ENCODE measurements around the gene ITGB2.

Gene ITGB2

GRCh38 chr21:44862869-44863685 is 57.6 kb downstream of the ITGB2 start:
- TF ChIP-seq REST (IDR thresholded peaks at IDR 0.05; ENCODE audit: insufficient read depth in 1 of 2, low read depth in 2 of 2, low read length in 2 of 2) = no peak
- no peak for TF ChIP-seq SIN3A (IDR thresholded peaks at IDR 0.05; ENCODE audit: borderline replicate concordance, insufficient read depth, low read length)
- no peak for TF ChIP-seq TAF1 (IDR thresholded peaks at IDR 0.05; ENCODE audit: borderline replicate concordance, insufficient read depth, low read length)
- TF ChIP-seq POLR2AphosphoS5 (IDR thresholded peaks at IDR 0.05; ENCODE audit: low read depth, low read length) = no peak
- TF ChIP-seq FOXP2 (optimal IDR thresholded peaks at IDR 0.05; ENCODE audit: borderline replicate concordance, extremely low read depth, extremely low read length, insufficient read depth) = no peak

GRCh38 chr21:44858791-44859190 is 61.9 kb downstream of the ITGB2 start:
- TF ChIP-seq FOXP2 (optimal IDR thresholded peaks at IDR 0.05; ENCODE audit: borderline replicate concordance, extremely low read depth, extremely low read length, insufficient read depth) = no peak
- no peak for TF ChIP-seq SIN3A (IDR thresholded peaks at IDR 0.05; ENCODE audit: borderline replicate concordance, insufficient read depth, low read length)
- no peak for TF ChIP-seq REST (IDR thresholded peaks at IDR 0.05; ENCODE audit: insufficient read depth in 1 of 2, low read depth in 2 of 2, low read length in 2 of 2)
- TF ChIP-seq POLR2AphosphoS5 (IDR thresholded peaks at IDR 0.05; ENCODE audit: low read depth, low read length) = no peak
- no peak for TF ChIP-seq TAF1 (IDR thresholded peaks at IDR 0.05; ENCODE audit: borderline replicate concordance, insufficient read depth, low read length)

GRCh38 chr21:44858291-44858690 is 62.4 kb downstream of the ITGB2 start:
- no peak for TF ChIP-seq SIN3A (IDR thresholded peaks at IDR 0.05; ENCODE audit: borderline replicate concordance, insufficient read depth, low read length)
- no peak for TF ChIP-seq POLR2AphosphoS5 (IDR thresholded peaks at IDR 0.05; ENCODE audit: low read depth, low read length)
- no peak for TF ChIP-seq TAF1 (IDR thresholded peaks at IDR 0.05; ENCODE audit: borderline replicate concordance, insufficient read depth, low read length)
- TF ChIP-seq REST (IDR thresholded peaks at IDR 0.05; ENCODE audit: insufficient read depth in 1 of 2, low read depth in 2 of 2, low read length in 2 of 2) = no peak
- TF ChIP-seq FOXP2 (optimal IDR thresholded peaks at IDR 0.05; ENCODE audit: borderline replicate concordance, extremely low read depth, extremely low read length, insufficient read depth) = no peak

GRCh38 chr21:44857127-44857892 is 63.4 kb downstream of the ITGB2 start:
- TF ChIP-seq REST (IDR thresholded peaks at IDR 0.05; ENCODE audit: insufficient read depth in 1 of 2, low read depth in 2 of 2, low read length in 2 of 2) = no peak
- no peak for TF ChIP-seq POLR2AphosphoS5 (IDR thresholded peaks at IDR 0.05; ENCODE audit: low read depth, low read length)

All from PFSK-1 (cell line).